IMR-90 (cell line): Measurements from ENCODE around the gene TRIO.

Source experiments
- CEBPB ChIP-seq: IDR thresholded peaks from 2 replicates; pipeline ENCODE4 v1.6.1; 2012; ENCODE audit warnings: low read depth, low read length, improper control_type of control experiment
- CHD1 ChIP-seq: IDR thresholded peaks from 2 replicates; pipeline ENCODE4 v1.6.1; 2012; ENCODE audit warnings: low read depth, low read length, improper control_type of control experiment
- FOS ChIP-seq: fragments of 150-350 bp; IDR thresholded peaks from 2 replicates; pipeline ENCODE4 v1.6.1; 2016; ENCODE audit warnings: low read depth, low read length
- MAFK ChIP-seq: IDR thresholded peaks from 2 replicates; pipeline ENCODE4 v1.6.1; 2012; ENCODE audit warnings: low read depth, low read length, improper control_type of control experiment
- MAZ ChIP-seq: IDR thresholded peaks from 2 replicates; pipeline ENCODE4 v1.6.1; 2012; ENCODE audit warnings: low read depth, mild to moderate bottlenecking, low read length, improper control_type of control experiment, moderate library complexity, borderline replicate concordance
- MXI1 ChIP-seq: IDR thresholded peaks from 2 replicates; pipeline ENCODE4 v1.6.1; 2012; ENCODE audit warnings: low read depth, mild to moderate bottlenecking, low read length, moderate library complexity, borderline replicate concordance
- NFE2L2 ChIP-seq: fragments of 150-350 bp; IDR thresholded peaks from 2 replicates; pipeline ENCODE4 v1.6.1; 2016; ENCODE audit warnings: low read depth, mild to moderate bottlenecking, low read length
- POLR2A ChIP-seq: IDR thresholded peaks from 2 replicates; pipeline ENCODE4 v1.6.1; 2012; ENCODE audit warnings: mild to moderate bottlenecking, low read depth, low read length
- RAD21 ChIP-seq: IDR thresholded peaks from 2 replicates; pipeline ENCODE4 v1.6.1; 2012; ENCODE audit warnings: low read length, improper control_type of control experiment
- RFX5 ChIP-seq: IDR thresholded peaks from 2 replicates; pipeline ENCODE4 v1.8.0; 2012; ENCODE audit warnings: low read depth, mild to moderate bottlenecking, low read length, moderate library complexity
- SMC3 ChIP-seq: fragments of 150-350 bp; IDR thresholded peaks from 2 replicates; pipeline ENCODE4 v1.6.1; 2016; ENCODE audit warnings: low read depth, mild to moderate bottlenecking, antibody characterized with exemption, low read length, moderate library complexity
- TF ChIP-seq, protein P1 (sequence below): fragments of 150-350 bp; IDR thresholded peaks from 2 replicates; pipeline ENCODE4 v1.6.1; 2017; ENCODE audit warnings: mild to moderate bottlenecking, antibody characterized with exemption, low read length, low read depth
- TF ChIP-seq, protein P2 (sequence below): conservative IDR thresholded peaks from 2 replicates; pipeline ENCODE4 v1.5.1; 2012; ENCODE audit warnings: mild to moderate bottlenecking, low read depth, low read length, improper control_type of control experiment

DNA sequence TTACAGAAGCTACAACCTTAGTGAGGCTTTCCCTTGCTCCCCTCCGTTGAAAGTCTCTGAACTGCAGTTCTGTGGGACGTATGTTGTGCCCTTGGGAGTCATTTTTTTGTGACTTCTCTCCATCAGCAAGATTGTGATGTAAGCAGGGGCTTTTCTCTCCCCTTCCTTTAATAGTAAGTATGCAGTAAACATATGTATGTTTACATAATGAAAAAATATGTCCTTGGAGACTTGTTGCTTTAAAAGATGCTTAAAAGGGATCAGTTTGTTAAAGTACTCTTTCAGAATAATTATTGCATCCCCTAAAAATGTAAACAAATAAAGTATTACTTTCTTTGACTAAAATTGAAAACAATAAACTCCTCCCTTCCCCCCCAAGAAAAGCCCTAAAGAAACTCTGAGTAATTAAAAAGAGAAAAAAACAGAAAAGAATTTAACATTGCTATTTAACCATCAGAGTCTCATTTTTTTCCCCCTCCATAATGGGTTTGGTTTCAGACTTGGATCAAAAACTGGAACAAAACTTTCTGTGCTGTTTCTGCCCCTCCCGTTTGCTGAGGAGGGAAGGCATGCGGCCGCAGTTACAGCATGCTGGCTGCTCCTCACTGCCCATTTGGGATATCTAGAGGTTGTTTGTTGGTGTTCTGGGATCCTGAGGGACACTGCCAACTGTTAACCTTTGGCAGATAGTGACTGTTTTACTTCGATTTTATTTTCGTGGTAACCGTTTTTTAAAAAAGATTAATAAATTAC, 40.2 kb downstream of the TRIO start:
- no peak for TF ChIP-seq FOS
- TF ChIP-seq CEBPB: no peak
- TF ChIP-seq, protein P1, sequence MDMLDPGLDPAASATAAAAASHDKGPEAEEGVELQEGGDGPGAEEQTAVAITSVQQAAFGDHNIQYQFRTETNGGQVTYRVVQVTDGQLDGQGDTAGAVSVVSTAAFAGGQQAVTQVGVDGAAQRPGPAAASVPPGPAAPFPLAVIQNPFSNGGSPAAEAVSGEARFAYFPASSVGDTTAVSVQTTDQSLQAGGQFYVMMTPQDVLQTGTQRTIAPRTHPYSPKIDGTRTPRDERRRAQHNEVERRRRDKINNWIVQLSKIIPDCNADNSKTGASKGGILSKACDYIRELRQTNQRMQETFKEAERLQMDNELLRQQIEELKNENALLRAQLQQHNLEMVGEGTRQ: no peak
- TF ChIP-seq, protein P2, sequence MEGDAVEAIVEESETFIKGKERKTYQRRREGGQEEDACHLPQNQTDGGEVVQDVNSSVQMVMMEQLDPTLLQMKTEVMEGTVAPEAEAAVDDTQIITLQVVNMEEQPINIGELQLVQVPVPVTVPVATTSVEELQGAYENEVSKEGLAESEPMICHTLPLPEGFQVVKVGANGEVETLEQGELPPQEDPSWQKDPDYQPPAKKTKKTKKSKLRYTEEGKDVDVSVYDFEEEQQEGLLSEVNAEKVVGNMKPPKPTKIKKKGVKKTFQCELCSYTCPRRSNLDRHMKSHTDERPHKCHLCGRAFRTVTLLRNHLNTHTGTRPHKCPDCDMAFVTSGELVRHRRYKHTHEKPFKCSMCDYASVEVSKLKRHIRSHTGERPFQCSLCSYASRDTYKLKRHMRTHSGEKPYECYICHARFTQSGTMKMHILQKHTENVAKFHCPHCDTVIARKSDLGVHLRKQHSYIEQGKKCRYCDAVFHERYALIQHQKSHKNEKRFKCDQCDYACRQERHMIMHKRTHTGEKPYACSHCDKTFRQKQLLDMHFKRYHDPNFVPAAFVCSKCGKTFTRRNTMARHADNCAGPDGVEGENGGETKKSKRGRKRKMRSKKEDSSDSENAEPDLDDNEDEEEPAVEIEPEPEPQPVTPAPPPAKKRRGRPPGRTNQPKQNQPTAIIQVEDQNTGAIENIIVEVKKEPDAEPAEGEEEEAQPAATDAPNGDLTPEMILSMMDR: no peak
- TF ChIP-seq SMC3: no peak
- TF ChIP-seq MAZ: no peak
- TF ChIP-seq POLR2A: no peak
- peak; percentile 44; the same call in 1 of the 2 replicates for TF ChIP-seq MXI1
- TF ChIP-seq RAD21: no peak
- no peak for TF ChIP-seq NFE2L2
- no peak for TF ChIP-seq MAFK
- TF ChIP-seq CHD1: no peak
- TF ChIP-seq RFX5: no peak
